ENCODE data around the gene GIPR. TPM values are rescaled to one million over a fixed set of nuclear protein-coding genes. Genes with fewer than 3 reads are reported as not detected.

The GIPR gene
- total and polyA plus RNA-seq, 2 of the 13 experiments (the other 11 are each of a cell fraction or from before 2014, with no cell fraction given), result 0.15 to 1.2 TPM

GRCh38 chr19:45638930-45639729 is 28.9 kb upstream of the GIPR start, which contains the start of gene EML2 (continued):
- no peak for TF ChIP-seq ZNF770 (CRISPR knock-in tag; IDR thresholded peaks at IDR 0.05)
- TF ChIP-seq POLR2AphosphoS2 (IDR thresholded peaks at IDR 0.05; ENCODE audit: low read depth, low read length), result no peak
- no peak for TF ChIP-seq ZNF280D (CRISPR knock-in tag; IDR thresholded peaks at IDR 0.05)
- no peak for TF ChIP-seq PHF20 (CRISPR knock-in tag; IDR thresholded peaks at IDR 0.05)
- TF ChIP-seq ATF7-NPFF (CRISPR knock-in tag; IDR thresholded peaks at IDR 0.05; ENCODE audit: low read depth), result no peak
- no peak for TF ChIP-seq HMGA1 (CRISPR knock-in tag; conservative IDR thresholded peaks at IDR 0.05)
- TF ChIP-seq THYN1 (CRISPR knock-in tag; IDR thresholded peaks at IDR 0.05; ENCODE audit: borderline replicate concordance, low read depth), result no peak
- TF ChIP-seq NPAS2 (CRISPR knock-in tag; IDR thresholded peaks at IDR 0.05; ENCODE audit: borderline replicate concordance), result no peak
- no peak for TF ChIP-seq NFAT5 (CRISPR knock-in tag; IDR thresholded peaks at IDR 0.05)
- no peak for TF ChIP-seq SYNCRIP (IDR thresholded peaks at IDR 0.05; ENCODE audit: insufficient read depth, low read depth, low read length)
- TF ChIP-seq CBX2 (IDR thresholded peaks at IDR 0.05; ENCODE audit: low read depth, low read length), result no peak
- no peak for TF ChIP-seq CBX2 (CRISPR knock-in tag; IDR thresholded peaks at IDR 0.05; ENCODE audit: low read depth)
- TF ChIP-seq ISL2 (CRISPR knock-in tag; IDR thresholded peaks at IDR 0.05), result no peak
- TF ChIP-seq ZNF12 (CRISPR knock-in tag; IDR thresholded peaks at IDR 0.05), result no peak
- TF ChIP-seq SRSF4 (IDR thresholded peaks at IDR 0.05; ENCODE audit: low read depth, low read length, poor library complexity, severe bottlenecking), result no peak
- no peak for TF ChIP-seq FOXA3 (CRISPR knock-in tag; IDR thresholded peaks at IDR 0.05)
